ENCODE data around the gene VDR. TPM values are rescaled to one million over a fixed set of nuclear protein-coding genes. Genes with fewer than 3 reads are reported as not detected.

The VDR gene
- total and polyA plus RNA-seq, 2 donors (not counting 1 experiment from before 2014, with no cell fraction given), result 16.2 to 24.4 TPM

DNA sequence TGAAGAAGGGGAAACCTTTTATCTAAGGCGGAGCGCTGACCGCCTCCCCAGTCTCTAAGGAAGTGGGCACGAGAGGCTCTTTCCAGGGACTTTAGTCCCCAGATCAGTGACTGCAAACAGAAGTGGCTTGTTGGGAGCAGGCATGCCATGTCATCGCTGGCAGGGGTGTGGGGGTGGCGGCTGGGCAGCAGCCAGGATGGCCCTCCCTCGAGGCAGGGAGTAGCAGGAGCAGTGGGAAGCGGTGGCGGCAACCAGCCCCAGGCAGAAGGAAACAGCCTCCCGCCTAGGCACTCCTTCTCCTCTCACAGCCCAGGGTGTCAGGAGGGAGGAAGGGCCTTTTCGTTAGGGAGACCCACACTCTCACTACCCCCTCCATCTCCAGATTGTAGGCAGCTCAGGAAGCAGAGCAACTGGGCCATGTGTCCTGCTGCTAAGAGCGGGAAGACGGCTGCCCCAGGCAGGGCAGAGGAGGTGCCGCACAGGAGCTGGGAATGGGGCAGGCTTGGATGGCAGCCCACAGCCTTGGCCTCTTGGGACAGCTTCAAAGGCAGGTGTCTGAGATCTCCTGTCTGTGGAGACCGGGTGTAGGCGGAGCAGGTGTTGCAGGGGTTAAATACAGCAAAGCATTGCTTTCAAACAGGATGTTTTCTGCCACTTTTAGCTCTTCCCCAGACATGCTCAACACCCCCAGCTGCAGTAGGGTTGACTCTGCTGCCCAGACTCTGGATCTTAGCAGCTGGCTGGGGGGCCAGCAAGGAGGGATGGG is 21.8 kb downstream of the VDR start:
- Histone ChIP-seq H3K36me3 (ENCODE audit: control insufficient read depth, insufficient read depth, low read length) (peaks cover 4% of the 10 kb centered on the region), H3K9me3 (ENCODE audit: control insufficient read depth, insufficient read depth, low read depth, low read length) (no peaks in the 10 kb centered on the region), H2AFZ (ENCODE audit: low read length) (no peak overlapping the region), H3K9ac (ENCODE audit: insufficient read depth, low read length) (no peak overlapping the region), H3K27ac (ENCODE audit: insufficient read depth, low read length) (peak overlapping the region; percentile 25), H3K27me3 (ENCODE audit: control insufficient read depth, insufficient read depth, low read length) (no peaks in the 10 kb centered on the region), H3K4me3 (replicated peaks in 1 of 4; ENCODE audit: control extremely low read depth in 1 of 4, insufficient read depth in 1 of 4, low read depth in 3 of 4, low read length in 4 of 4) (no peak overlapping the region), H3K79me2 (ENCODE audit: control insufficient read depth, insufficient read depth, low read length) (no peaks in the 10 kb centered on the region), H3K4me1 (ENCODE audit: control insufficient read depth, extremely low read depth, insufficient read depth, low read length) (peaks cover 22% of the 10 kb centered on the region), H3K4me2 (ENCODE audit: extremely low read depth, insufficient read depth, low read length) (no peak overlapping the region), H4K20me1 (ENCODE audit: control insufficient read depth, extremely low read depth, insufficient read depth, low read length) (no peaks in the 10 kb centered on the region)
- DNase-seq (ENCODE audit: low read depth in 2 of 2), result peak in 1 of 2 donors; percentile 28
- TF ChIP-seq, protein P1, sequence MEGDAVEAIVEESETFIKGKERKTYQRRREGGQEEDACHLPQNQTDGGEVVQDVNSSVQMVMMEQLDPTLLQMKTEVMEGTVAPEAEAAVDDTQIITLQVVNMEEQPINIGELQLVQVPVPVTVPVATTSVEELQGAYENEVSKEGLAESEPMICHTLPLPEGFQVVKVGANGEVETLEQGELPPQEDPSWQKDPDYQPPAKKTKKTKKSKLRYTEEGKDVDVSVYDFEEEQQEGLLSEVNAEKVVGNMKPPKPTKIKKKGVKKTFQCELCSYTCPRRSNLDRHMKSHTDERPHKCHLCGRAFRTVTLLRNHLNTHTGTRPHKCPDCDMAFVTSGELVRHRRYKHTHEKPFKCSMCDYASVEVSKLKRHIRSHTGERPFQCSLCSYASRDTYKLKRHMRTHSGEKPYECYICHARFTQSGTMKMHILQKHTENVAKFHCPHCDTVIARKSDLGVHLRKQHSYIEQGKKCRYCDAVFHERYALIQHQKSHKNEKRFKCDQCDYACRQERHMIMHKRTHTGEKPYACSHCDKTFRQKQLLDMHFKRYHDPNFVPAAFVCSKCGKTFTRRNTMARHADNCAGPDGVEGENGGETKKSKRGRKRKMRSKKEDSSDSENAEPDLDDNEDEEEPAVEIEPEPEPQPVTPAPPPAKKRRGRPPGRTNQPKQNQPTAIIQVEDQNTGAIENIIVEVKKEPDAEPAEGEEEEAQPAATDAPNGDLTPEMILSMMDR (conservative IDR thresholded peaks at IDR 0.05 in 1 of 2, IDR thresholded peaks at IDR 0.05 in 1 of 2; ENCODE audit: low read depth in 1 of 2, low read length in 2 of 2), result no peak
- TF ChIP-seq EZH2 (IDR thresholded peaks at IDR 0.05; ENCODE audit: low read length, missing control alignments), result no peak

DNA sequence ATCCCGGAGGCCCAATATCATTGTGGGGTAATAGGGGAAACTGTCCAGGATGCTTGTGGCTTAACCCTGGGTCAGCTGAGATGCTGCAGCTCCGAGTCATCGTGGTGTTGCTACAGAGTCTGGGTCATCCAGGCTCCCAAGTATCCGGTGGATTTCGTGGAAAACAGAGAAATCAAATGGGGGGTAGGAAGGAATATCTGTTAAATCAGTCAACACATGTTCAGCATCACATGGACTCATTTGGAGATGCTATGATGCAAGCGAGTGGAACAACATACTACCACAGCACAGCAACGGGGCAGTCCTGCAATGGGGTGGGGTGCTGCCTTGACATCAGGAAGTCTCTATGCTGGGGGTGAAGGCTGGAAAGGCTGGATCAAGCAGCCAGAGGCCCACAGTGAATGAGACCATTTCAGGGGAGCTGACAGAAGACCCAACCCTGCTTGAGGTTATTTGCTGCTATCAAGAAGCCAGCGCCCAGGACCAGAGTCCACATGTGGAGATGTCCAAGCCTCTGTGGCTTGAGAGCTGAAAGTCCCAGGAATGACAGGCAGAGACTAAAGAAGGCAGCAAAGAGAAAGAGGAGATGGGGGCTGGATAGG is 22.9 kb downstream of the VDR start:
- H3K27me3 ChIP-seq (ENCODE audit: control insufficient read depth, insufficient read depth, low read length), result no peaks in the 10 kb centered on the region
- peak overlapping the region; percentile 36 for H3K9ac ChIP-seq (ENCODE audit: insufficient read depth, low read length)
- DNase-seq (ENCODE audit: low read depth in 2 of 2), result peak; percentile 98 to 99
- H3K4me3 ChIP-seq (replicated peaks in 1 of 4; ENCODE audit: control extremely low read depth in 1 of 4, insufficient read depth in 1 of 4, low read depth in 3 of 4, low read length in 4 of 4), result no peak overlapping the region
- peaks cover 22% of the 10 kb centered on the region for H3K4me1 ChIP-seq (ENCODE audit: control insufficient read depth, extremely low read depth, insufficient read depth, low read length)
- no peak overlapping the region for H2AFZ ChIP-seq (ENCODE audit: low read length)
- H3K36me3 ChIP-seq (ENCODE audit: control insufficient read depth, insufficient read depth, low read length), result peaks cover 8% of the 10 kb centered on the region
- no peak for TF ChIP-seq EZH2 (IDR thresholded peaks at IDR 0.05; ENCODE audit: low read length, missing control alignments)
- TF ChIP-seq, protein P1 (conservative IDR thresholded peaks at IDR 0.05 in 1 of 2, IDR thresholded peaks at IDR 0.05 in 1 of 2; ENCODE audit: low read depth in 1 of 2, low read length in 2 of 2), result no peak
- peak overlapping the region; percentile 87 for H3K27ac ChIP-seq (ENCODE audit: insufficient read depth, low read length)
- no peaks in the 10 kb centered on the region for H3K79me2 ChIP-seq (ENCODE audit: control insufficient read depth, insufficient read depth, low read length)
- H3K9me3 ChIP-seq (ENCODE audit: control insufficient read depth, insufficient read depth, low read depth, low read length), result no peaks in the 10 kb centered on the region
- H4K20me1 ChIP-seq (ENCODE audit: control insufficient read depth, extremely low read depth, insufficient read depth, low read length), result no peaks in the 10 kb centered on the region
- peak overlapping the region; percentile 61 for H3K4me2 ChIP-seq (ENCODE audit: extremely low read depth, insufficient read depth, low read length)

DNA sequence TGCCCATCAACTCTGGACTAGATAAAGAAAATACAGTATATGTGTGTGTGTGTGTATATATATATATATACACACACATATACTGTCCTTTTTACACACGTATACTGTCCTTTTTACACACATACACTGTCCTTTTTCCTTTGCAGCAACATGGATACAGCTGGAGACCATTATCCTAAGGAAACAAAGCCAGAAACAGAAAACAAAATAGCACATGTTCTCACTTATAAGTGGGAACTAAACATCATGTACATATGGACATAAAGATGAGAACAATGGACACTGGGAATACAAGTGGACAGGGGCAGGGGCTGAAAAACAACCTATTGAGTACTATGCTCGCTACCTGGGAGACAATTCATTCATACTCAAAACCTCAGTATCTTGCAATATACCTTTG is 23.7 kb downstream of the VDR start:
- TF ChIP-seq, protein P1 (conservative IDR thresholded peaks at IDR 0.05 in 1 of 2, IDR thresholded peaks at IDR 0.05 in 1 of 2; ENCODE audit: low read depth in 1 of 2, low read length in 2 of 2), result no peak
- no peak for TF ChIP-seq EZH2 (IDR thresholded peaks at IDR 0.05; ENCODE audit: low read length, missing control alignments)
- H3K27me3 ChIP-seq (ENCODE audit: control insufficient read depth, insufficient read depth, low read length), result no peaks in the 10 kb centered on the region
- H3K36me3 ChIP-seq (ENCODE audit: control insufficient read depth, insufficient read depth, low read length), result peaks cover 8% of the 10 kb centered on the region
- no peak overlapping the region for H2AFZ ChIP-seq (ENCODE audit: low read length)
- H4K20me1 ChIP-seq (ENCODE audit: control insufficient read depth, extremely low read depth, insufficient read depth, low read length), result no peaks in the 10 kb centered on the region
- H3K4me1 ChIP-seq (ENCODE audit: control insufficient read depth, extremely low read depth, insufficient read depth, low read length), result peaks cover 22% of the 10 kb centered on the region
- no peak for DNase-seq (ENCODE audit: low read depth in 2 of 2)
- H3K4me2 ChIP-seq (ENCODE audit: extremely low read depth, insufficient read depth, low read length), result no peak overlapping the region
- no peaks in the 10 kb centered on the region for H3K9me3 ChIP-seq (ENCODE audit: control insufficient read depth, insufficient read depth, low read depth, low read length)
- peak overlapping the region; percentile 7 for H3K27ac ChIP-seq (ENCODE audit: insufficient read depth, low read length)
- no peak overlapping the region for H3K9ac ChIP-seq (ENCODE audit: insufficient read depth, low read length)
- no peaks in the 10 kb centered on the region for H3K79me2 ChIP-seq (ENCODE audit: control insufficient read depth, insufficient read depth, low read length)
- no peak overlapping the region for H3K4me3 ChIP-seq (replicated peaks in 1 of 4; ENCODE audit: control extremely low read depth in 1 of 4, insufficient read depth in 1 of 4, low read depth in 3 of 4, low read length in 4 of 4)
